Measurements from ENCODE around the gene MED25. TPM values are rescaled to one million over a fixed set of nuclear protein-coding genes. Genes with fewer than 3 reads are reported as not detected.
A peak's percentile ranks its signal among the peaks of the same experiment; 100 is the strongest.

Gene MED25
- polyA plus RNA-seq, 4 donors, result 26.7 to 58.7 (median 41.2) TPM

GRCh38 chr19:49861541-49862378 lies 43.7 kb downstream of the MED25 start:
- peaks cover 8 to 82% (median 21%) of the 10 kb centered on the region in 3 donors for H3K36me3 ChIP-seq (ENCODE audit: control insufficient read depth in 3 of 3, insufficient read depth in 2 of 3, low read depth in 1 of 3, low read length in 3 of 3)
- FAIRE-seq (no peak), DNase-seq (no peak)
- no peaks in the 10 kb centered on the region for H3K9me3 ChIP-seq (ENCODE audit: control insufficient read depth in 2 of 2, insufficient read depth in 1 of 2, low read depth in 1 of 2, low read length in 1 of 2)
- H3K27me3 ChIP-seq (ENCODE audit: control insufficient read depth in 3 of 3, insufficient read depth in 3 of 3, low read length in 3 of 3), result no peaks in the 10 kb centered on the region
- 85 to 90% (median 89%) methylated on average over 57 to 60 of the region's 60 CpGs for WGBS, 3 donors
- peaks cover 3 to 17% (median 6%) of the 10 kb centered on the region in 3 donors for H3K4me1 ChIP-seq (ENCODE audit: control insufficient read depth in 3 of 3, insufficient read depth in 2 of 3, low read depth in 1 of 3, low read length in 2 of 3)
- no peak overlapping the region for H3K27ac ChIP-seq (ENCODE audit: low read depth in 1 of 3, low read length in 2 of 3)
- no peak overlapping the region for H3K4me3 ChIP-seq (ENCODE audit: low read depth in 1 of 3, low read length in 3 of 3)

- peaks cover 3 to 17% (median 6%) of the 10 kb centered on the region in 3 donors for H3K4me1 ChIP-seq (ENCODE audit: control insufficient read depth in 3 of 3, insufficient read depth in 2 of 3, low read depth in 1 of 3, low read length in 2 of 3)
- no peaks in the 10 kb centered on the region for H3K27me3 ChIP-seq (ENCODE audit: control insufficient read depth in 3 of 3, insufficient read depth in 3 of 3, low read length in 3 of 3)
- peaks cover 8 to 73% (median 21%) of the 10 kb centered on the region in 3 donors for H3K36me3 ChIP-seq (ENCODE audit: control insufficient read depth in 3 of 3, insufficient read depth in 2 of 3, low read depth in 1 of 3, low read length in 3 of 3)
- DNase-seq (no peak), FAIRE-seq (no peak)
- H3K9me3 ChIP-seq (ENCODE audit: control insufficient read depth in 2 of 2, insufficient read depth in 1 of 2, low read depth in 1 of 2, low read length in 1 of 2), result no peaks in the 10 kb centered on the region
- 81 to 87% (median 84%) methylated on average over 37 to 49 of the region's 49 CpGs for WGBS, 3 donors
- no peak overlapping the region for H3K4me3 ChIP-seq (ENCODE audit: low read depth in 1 of 3, low read length in 3 of 3)
- no peak overlapping the region for H3K27ac ChIP-seq (ENCODE audit: low read depth in 1 of 3, low read length in 2 of 3)
Measured at GRCh38 chr19:49862391-49863253, 44.5 kb downstream of the MED25 start.

GRCh38 chr19:49863254-49863934 lies 45.3 kb downstream of the MED25 start:
- DNase-seq, result no peak
- Histone ChIP-seq H3K4me3 (ENCODE audit: low read depth in 1 of 3, low read length in 3 of 3) (no peak overlapping the region), H3K27me3 (ENCODE audit: control insufficient read depth in 3 of 3, insufficient read depth in 3 of 3, low read length in 3 of 3) (no peaks in the 10 kb centered on the region), H3K9me3 (ENCODE audit: control insufficient read depth in 2 of 2, insufficient read depth in 1 of 2, low read depth in 1 of 2, low read length in 1 of 2) (peaks cover 0 to 3% of the 10 kb centered on the region in 2 donors), H3K4me1 (ENCODE audit: control insufficient read depth in 3 of 3, insufficient read depth in 2 of 3, low read depth in 1 of 3, low read length in 2 of 3) (peaks cover 3 to 20% (median 6%) of the 10 kb centered on the region in 3 donors), H3K27ac (ENCODE audit: low read depth in 1 of 3, low read length in 2 of 3) (no peak overlapping the region), H3K36me3 (ENCODE audit: control insufficient read depth in 3 of 3, insufficient read depth in 2 of 3, low read depth in 1 of 3, low read length in 3 of 3) (peaks cover 8 to 66% (median 21%) of the 10 kb centered on the region in 3 donors)
- 94 to 96% (median 95%) methylated on average over 22 to 24 of the region's 24 CpGs for WGBS, 3 donors
- FAIRE-seq, result no peak

GRCh38 chr19:49863935-49864320 lies 45.8 kb downstream of the MED25 start:
- FAIRE-seq (no peak), DNase-seq (no peak)
- Histone ChIP-seq H3K9me3 (ENCODE audit: control insufficient read depth in 2 of 2, insufficient read depth in 1 of 2, low read depth in 1 of 2, low read length in 1 of 2) (peaks cover 0 to 4% of the 10 kb centered on the region in 2 donors), H3K36me3 (ENCODE audit: control insufficient read depth in 3 of 3, insufficient read depth in 2 of 3, low read depth in 1 of 3, low read length in 3 of 3) (peaks cover 8 to 60% (median 17%) of the 10 kb centered on the region in 3 donors), H3K27ac (ENCODE audit: low read depth in 1 of 3, low read length in 2 of 3) (no peak overlapping the region), H3K27me3 (ENCODE audit: control insufficient read depth in 3 of 3, insufficient read depth in 3 of 3, low read length in 3 of 3) (no peaks in the 10 kb centered on the region), H3K4me3 (ENCODE audit: low read depth in 1 of 3, low read length in 3 of 3) (no peak overlapping the region), H3K4me1 (ENCODE audit: control insufficient read depth in 3 of 3, insufficient read depth in 2 of 3, low read depth in 1 of 3, low read length in 2 of 3) (peaks cover 3 to 25% (median 6%) of the 10 kb centered on the region in 3 donors)
- 90 to 93% (median 91%) methylated on average over 17 of the region's 17 CpGs for WGBS, 3 donors

GRCh38 chr19:49864890-49865289 lies 46.8 kb downstream of the MED25 start:
- Histone ChIP-seq H3K4me1 (ENCODE audit: control insufficient read depth in 3 of 3, insufficient read depth in 2 of 3, low read depth in 1 of 3, low read length in 2 of 3) (peaks cover 3 to 28% (median 6%) of the 10 kb centered on the region in 3 donors), H3K36me3 (ENCODE audit: control insufficient read depth in 3 of 3, insufficient read depth in 2 of 3, low read depth in 1 of 3, low read length in 3 of 3) (peaks cover 8 to 52% (median 14%) of the 10 kb centered on the region in 3 donors), H3K27ac (ENCODE audit: low read depth in 1 of 3, low read length in 2 of 3) (no peak overlapping the region), H3K9me3 (ENCODE audit: control insufficient read depth in 2 of 2, insufficient read depth in 1 of 2, low read depth in 1 of 2, low read length in 1 of 2) (peaks cover 0 to 4% of the 10 kb centered on the region in 2 donors), H3K4me3 (ENCODE audit: low read depth in 1 of 3, low read length in 3 of 3) (no peak overlapping the region), H3K27me3 (ENCODE audit: control insufficient read depth in 3 of 3, insufficient read depth in 3 of 3, low read length in 3 of 3) (no peaks in the 10 kb centered on the region)
- FAIRE-seq, result no peak
- DNase-seq, result no peak
- 91 to 93% (median 91%) methylated on average over 13 of the region's 13 CpGs for whole genome bisulfite sequencing, 3 donors

- H3K27ac ChIP-seq (ENCODE audit: low read depth in 1 of 3, low read length in 2 of 3), result peak within 1 kb of the TSS; percentile 74 to 96 (median 94)
- H3K4me3 ChIP-seq (ENCODE audit: low read depth in 1 of 3, low read length in 3 of 3), result peak within 1 kb of the TSS; percentile 45 to 93 (median 83)
- 1% methylated on average over 59 to 65 of the region's 65 CpGs for WGBS, 3 donors
- peaks cover 2 to 47% (median 9%) of the 10 kb centered on the region in 3 donors for H3K36me3 ChIP-seq (ENCODE audit: control insufficient read depth in 3 of 3, insufficient read depth in 2 of 3, low read depth in 1 of 3, low read length in 3 of 3)
- DNase-seq (peak; percentile 89 to 98), FAIRE-seq (no peak)
- H3K4me1 ChIP-seq (ENCODE audit: control insufficient read depth in 3 of 3, insufficient read depth in 2 of 3, low read depth in 1 of 3, low read length in 2 of 3), result peaks cover 3 to 35% (median 6%) of the 10 kb centered on the region in 3 donors
- peaks cover 0 to 4% of the 10 kb centered on the region in 2 donors for H3K9me3 ChIP-seq (ENCODE audit: control insufficient read depth in 2 of 2, insufficient read depth in 1 of 2, low read depth in 1 of 2, low read length in 1 of 2)
- no peaks in the 10 kb centered on the region for H3K27me3 ChIP-seq (ENCODE audit: control insufficient read depth in 3 of 3, insufficient read depth in 3 of 3, low read length in 3 of 3)
Measured at GRCh38 chr19:49866933-49867782, 49.1 kb downstream of the MED25 start, which contains the start of gene PNKP. Gene PNKP (minus strand): TSS chr19:49867576. CDS start chr19:49867204, 372 bp downstream.

GRCh38 chr19:49869009-49869483 lies 51.0 kb downstream of the MED25 start:
- H3K27ac ChIP-seq (ENCODE audit: low read depth in 1 of 3, low read length in 2 of 3), result peak overlapping the region; percentile 45 to 94 (median 81)
- H3K9me3 ChIP-seq (ENCODE audit: control insufficient read depth in 2 of 2, insufficient read depth in 1 of 2, low read depth in 1 of 2, low read length in 1 of 2), result peaks cover 0 to 4% of the 10 kb centered on the region in 2 donors
- DNase-seq (no peak), FAIRE-seq (no peak)
- peaks cover 3 to 35% (median 6%) of the 10 kb centered on the region in 3 donors for H3K4me1 ChIP-seq (ENCODE audit: control insufficient read depth in 3 of 3, insufficient read depth in 2 of 3, low read depth in 1 of 3, low read length in 2 of 3)
- H3K27me3 ChIP-seq (ENCODE audit: control insufficient read depth in 3 of 3, insufficient read depth in 3 of 3, low read length in 3 of 3), result no peaks in the 10 kb centered on the region
- H3K36me3 ChIP-seq (ENCODE audit: control insufficient read depth in 3 of 3, insufficient read depth in 2 of 3, low read depth in 1 of 3, low read length in 3 of 3), result peaks cover 0 to 42% (median 3%) of the 10 kb centered on the region in 3 donors
- 1 to 2% (median 2%) methylated on average over 15 of the region's 15 CpGs for WGBS, 3 donors
- peak overlapping the region in 2 of 3 donors; percentile 34 to 37 for H3K4me3 ChIP-seq (ENCODE audit: low read depth in 1 of 3, low read length in 3 of 3)
